K562 (cell line): ENCODE results near the gene CCDC116. TPM values are rescaled to one million over a fixed set of nuclear protein-coding genes. Genes with fewer than 3 reads are reported as not detected.
A peak's percentile ranks its signal among the peaks of the same experiment; 100 is the strongest.

Source experiments
- CCAR2 ChIP-seq: fragments of 200-400 bp; formaldehyde crosslinking; IDR thresholded peaks from 2 replicates; pipeline ENCODE4 v1.6.1; 2017; ENCODE audit warnings: mild to moderate bottlenecking, low read depth, low read length
- CCNT2 ChIP-seq: IDR thresholded peaks from 2 replicates; pipeline ENCODE4 v1.6.1; 2011; ENCODE audit warnings: borderline replicate concordance, low read depth, mild to moderate bottlenecking, moderate library complexity, mixed read lengths, low read length; ENCODE audit not compliant: insufficient read length; ENCODE audit errors: extremely low read depth
- ERF ChIP-seq: fragments of 450-650 bp; formaldehyde crosslinking; IDR thresholded peaks from 2 replicates; pipeline ENCODE4 v1.4.0; 2020; ENCODE audit warnings: mild to moderate bottlenecking, mixed read lengths
- GTF2F1 ChIP-seq: IDR thresholded peaks from 2 replicates; pipeline ENCODE4 v1.6.1; 2011; ENCODE audit warnings: low read depth, low read length, improper control_type of control experiment
- JUND ChIP-seq, 2 experiments: IDR thresholded peaks; 2 replicates in 1 of 2; 3 replicates in 1 of 2; pipeline ENCODE4 v1.6.1; 2011; ENCODE audit warnings: borderline replicate concordance in 2 of 2, low read depth in 2 of 2, low read length in 2 of 2, improper control_type of control experiment in 1 of 2, missing biosample characterization in 1 of 2, missing genetic modification characterization in 1 of 2, missing genetic modification reagents in 1 of 2
- KLF13 ChIP-seq: fragments of 450-650 bp; IDR thresholded peaks from 2 replicates; pipeline ENCODE4 v1.6.1; 2016; ENCODE audit warnings: missing genetic modification characterization, low read depth, mild to moderate bottlenecking, missing compliant biosample characterization, moderate library complexity, borderline replicate concordance
- MIER1 ChIP-seq: fragments of 450-650 bp; IDR thresholded peaks from 2 replicates; pipeline ENCODE4 v1.6.1; 2016; ENCODE audit warnings: antibody characterized with exemption, mild to moderate bottlenecking, low read depth
- MYNN ChIP-seq, 2 experiments: sonication (generic); formaldehyde crosslinking in 1 of 2; IDR thresholded peaks; 2 replicates each; pipeline versions ENCODE4 v1.5.0 to v1.6.1; 2016 to 2020; ENCODE audit warnings: antibody characterized with exemption in 1 of 2, missing genetic modification reagents in 1 of 2
- POLR2AphosphoS5 ChIP-seq: IDR thresholded peaks from 2 replicates; pipeline ENCODE4 v1.6.1; 2011; ENCODE audit warnings: mild to moderate bottlenecking, low read depth, low read length, moderate library complexity; ENCODE audit not compliant: control insufficient read depth, insufficient read depth
- RBFOX2 ChIP-seq: fragments of 200-400 bp; formaldehyde crosslinking; IDR thresholded peaks from 2 replicates; pipeline ENCODE4 v1.6.1; 2017; ENCODE audit warnings: low read depth, mild to moderate bottlenecking, low read length, moderate library complexity
- ZBTB1 ChIP-seq: sonication (generic); formaldehyde crosslinking; IDR thresholded peaks from 2 replicates; pipeline ENCODE4 v1.8.1; 2023; ENCODE audit warnings: missing genetic modification reagents, low read depth, mild to moderate bottlenecking, borderline replicate concordance
- ZBTB17 ChIP-seq: fragments of 450-650 bp; formaldehyde crosslinking; IDR thresholded peaks from 2 replicates; pipeline ENCODE4 v1.4.0; 2020; ENCODE audit warnings: mild to moderate bottlenecking
- ZNF124 ChIP-seq: sonication (generic); formaldehyde crosslinking; IDR thresholded peaks from 2 replicates; pipeline ENCODE4 v1.8.1; 2022; ENCODE audit warnings: missing genetic modification reagents
- ZNF3 ChIP-seq: fragments of 250-450 bp; sonication (Bioruptor Pico); IDR thresholded peaks from 2 replicates; pipeline ENCODE4 v1.5.0; 2021; ENCODE audit warnings: mild to moderate bottlenecking, moderate library complexity
- ZNF311 ChIP-seq: fragments of 250-450 bp; sonication (Bioruptor Pico); IDR thresholded peaks from 2 replicates; pipeline ENCODE4 v1.4.0; 2020; ENCODE audit warnings: mild to moderate bottlenecking, moderate library complexity
- polyA plus RNA-seq, 8 experiments: library from polyadenylated mRNA; depleted of rRNA in 4 of 8; stranded (reverse) in 5 of 8; unstranded in 3 of 8; fragments of >200 nt; fragmentation: Nextera tagmentation in 2 of 8; fragmentation: Illumina TruSeq in 1 of 8; extraction: Ambion mirVana in 2 of 8; extraction: Trizol in 1 of 8; gene quantifications; 2 replicates each; pipeline versions ENCODE4 v1.2.1 to v1.2.3, GENCODE V29; 2011 to 2014; ENCODE audit warnings: inconsistent platforms in 1 of 8, missing spikeins in 1 of 8
- total RNA-seq, 7 experiments: library from RNA; depleted of rRNA in 6 of 7; stranded (reverse); fragments of >200 nt in 6 of 7; fragmentation: Illumina TruSeq in 2 of 7; extraction: Trizol in 2 of 7; gene quantifications; 2 replicates each; pipeline versions ENCODE4 v1.2.1 to v1.2.3, GENCODE V29; 2011 to 2021; ENCODE audit warnings: low replicate concordance in 1 of 7
- TF ChIP-seq, protein P1 (sequence below): fragments of 450-650 bp; IDR thresholded peaks from 2 replicates; pipeline ENCODE4 v1.6.1; 2016; ENCODE audit warnings: antibody characterized with exemption
- TF ChIP-seq, protein P2 (sequence below): fragments of 450-650 bp; formaldehyde crosslinking; IDR thresholded peaks from 2 replicates; pipeline ENCODE4 v1.4.0; 2022; ENCODE audit warnings: missing genetic modification characterization
- TF ChIP-seq, protein P3 (sequence below): sonication (generic); formaldehyde crosslinking; IDR thresholded peaks from 2 replicates; pipeline ENCODE4 v1.5.0; 2020; ENCODE audit warnings: missing genetic modification reagents
- TF ChIP-seq, protein P4 (sequence below): fragments of 450-650 bp; IDR thresholded peaks from 2 replicates; pipeline ENCODE4 v1.6.1; 2014; ENCODE audit warnings: low read depth, mild to moderate bottlenecking, moderate library complexity, borderline replicate concordance

CCDC116 gene
- total and polyA plus RNA-seq, 9 of the 15 experiments (the other 6 are each of a cell fraction or from before 2014, with no cell fraction given) = 1.6 to 11.3 (median 4.7) TPM

DNA sequence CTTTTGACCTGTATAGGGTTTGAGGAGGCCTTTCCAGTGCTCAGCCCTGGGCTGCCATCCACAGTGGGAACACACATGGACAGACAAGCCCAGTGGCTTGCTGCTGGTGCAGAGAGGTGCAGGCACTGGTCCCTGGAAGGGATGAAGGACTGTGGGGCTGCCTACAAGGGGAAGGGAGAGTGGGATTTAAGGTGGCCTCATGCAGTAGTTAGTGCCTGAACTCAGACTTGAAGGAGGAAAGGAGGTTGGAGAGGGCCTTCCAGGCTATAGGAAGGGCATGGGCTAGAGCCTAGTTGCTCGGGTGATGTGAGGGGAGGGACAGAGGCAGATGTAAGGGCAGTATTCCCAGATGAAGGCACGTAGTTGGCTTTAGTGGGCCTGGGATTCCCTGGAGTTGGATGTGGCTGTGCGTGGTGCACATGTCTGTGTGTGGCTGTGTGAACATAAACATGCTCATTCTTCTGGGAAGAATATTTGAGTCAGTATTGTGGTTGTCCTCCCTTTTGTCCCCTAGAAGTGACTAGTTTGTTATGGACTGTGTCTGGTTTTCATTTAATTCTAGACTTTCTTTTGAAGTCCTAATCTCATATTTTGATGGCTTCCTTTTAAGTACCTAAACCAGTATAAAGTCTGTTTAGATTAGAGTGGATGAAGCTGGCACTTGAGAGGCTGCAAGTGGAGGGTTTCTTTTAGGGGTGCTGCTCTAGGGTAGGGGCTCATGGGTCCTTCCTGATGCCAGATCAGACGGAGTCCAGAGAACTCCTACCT, 21.2 kb upstream of the CCDC116 start (continued):
- no peak for TF ChIP-seq JUND (IDR thresholded peaks at IDR 0.05; ENCODE audit: borderline replicate concordance, low read depth, low read length)
- TF ChIP-seq JUND (tag; IDR thresholded peaks at IDR 0.05; ENCODE audit: borderline replicate concordance, low read depth, low read length) = no peak
- TF ChIP-seq, protein P1, sequence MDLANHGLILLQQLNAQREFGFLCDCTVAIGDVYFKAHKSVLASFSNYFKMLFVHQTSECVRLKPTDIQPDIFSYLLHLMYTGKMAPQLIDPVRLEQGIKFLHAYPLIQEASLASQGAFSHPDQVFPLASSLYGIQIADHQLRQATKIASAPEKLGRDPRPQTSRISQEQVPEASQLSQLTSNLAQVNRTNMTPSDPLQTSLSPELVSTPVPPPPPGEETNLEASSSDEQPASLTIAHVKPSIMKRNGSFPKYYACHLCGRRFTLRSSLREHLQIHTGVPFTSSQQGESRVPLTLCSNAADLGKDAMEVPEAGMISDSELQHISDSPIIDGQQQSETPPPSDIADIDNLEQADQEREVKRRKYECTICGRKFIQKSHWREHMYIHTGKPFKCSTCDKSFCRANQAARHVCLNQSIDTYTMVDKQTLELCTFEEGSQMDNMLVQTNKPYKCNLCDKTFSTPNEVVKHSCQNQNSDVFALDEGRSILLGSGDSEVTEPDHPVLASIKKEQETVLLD = no peak
- no peak for TF ChIP-seq POLR2AphosphoS5
- 0 out of 2 replicates have a peak, but pooled peaks have one; percentile 34 for TF ChIP-seq KLF13
- TF ChIP-seq CCNT2 = no peak
- no peak for TF ChIP-seq MIER1
- TF ChIP-seq, protein P2, sequence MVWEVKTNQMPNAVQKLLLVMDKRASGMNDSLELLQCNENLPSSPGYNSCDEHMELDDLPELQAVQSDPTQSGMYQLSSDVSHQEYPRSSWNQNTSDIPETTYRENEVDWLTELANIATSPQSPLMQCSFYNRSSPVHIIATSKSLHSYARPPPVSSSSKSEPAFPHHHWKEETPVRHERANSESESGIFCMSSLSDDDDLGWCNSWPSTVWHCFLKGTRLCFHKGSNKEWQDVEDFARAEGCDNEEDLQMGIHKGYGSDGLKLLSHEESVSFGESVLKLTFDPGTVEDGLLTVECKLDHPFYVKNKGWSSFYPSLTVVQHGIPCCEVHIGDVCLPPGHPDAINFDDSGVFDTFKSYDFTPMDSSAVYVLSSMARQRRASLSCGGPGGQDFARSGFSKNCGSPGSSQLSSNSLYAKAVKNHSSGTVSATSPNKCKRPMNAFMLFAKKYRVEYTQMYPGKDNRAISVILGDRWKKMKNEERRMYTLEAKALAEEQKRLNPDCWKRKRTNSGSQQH (CRISPR knock-in tag) = peak; percentile 95; the same call in 1 of the 2 replicates
- TF ChIP-seq, protein P3, sequence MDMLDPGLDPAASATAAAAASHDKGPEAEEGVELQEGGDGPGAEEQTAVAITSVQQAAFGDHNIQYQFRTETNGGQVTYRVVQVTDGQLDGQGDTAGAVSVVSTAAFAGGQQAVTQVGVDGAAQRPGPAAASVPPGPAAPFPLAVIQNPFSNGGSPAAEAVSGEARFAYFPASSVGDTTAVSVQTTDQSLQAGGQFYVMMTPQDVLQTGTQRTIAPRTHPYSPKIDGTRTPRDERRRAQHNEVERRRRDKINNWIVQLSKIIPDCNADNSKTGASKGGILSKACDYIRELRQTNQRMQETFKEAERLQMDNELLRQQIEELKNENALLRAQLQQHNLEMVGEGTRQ (CRISPR knock-in tag) = no peak
- TF ChIP-seq, protein P4, sequence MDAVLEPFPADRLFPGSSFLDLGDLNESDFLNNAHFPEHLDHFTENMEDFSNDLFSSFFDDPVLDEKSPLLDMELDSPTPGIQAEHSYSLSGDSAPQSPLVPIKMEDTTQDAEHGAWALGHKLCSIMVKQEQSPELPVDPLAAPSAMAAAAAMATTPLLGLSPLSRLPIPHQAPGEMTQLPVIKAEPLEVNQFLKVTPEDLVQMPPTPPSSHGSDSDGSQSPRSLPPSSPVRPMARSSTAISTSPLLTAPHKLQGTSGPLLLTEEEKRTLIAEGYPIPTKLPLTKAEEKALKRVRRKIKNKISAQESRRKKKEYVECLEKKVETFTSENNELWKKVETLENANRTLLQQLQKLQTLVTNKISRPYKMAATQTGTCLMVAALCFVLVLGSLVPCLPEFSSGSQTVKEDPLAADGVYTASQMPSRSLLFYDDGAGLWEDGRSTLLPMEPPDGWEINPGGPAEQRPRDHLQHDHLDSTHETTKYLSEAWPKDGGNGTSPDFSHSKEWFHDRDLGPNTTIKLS = no peak
- 0 out of 2 replicates have a peak, but pooled peaks have one; percentile 18 for TF ChIP-seq GTF2F1
- TF ChIP-seq ZNF3 = no peak
- no peak for TF ChIP-seq MYNN (IDR thresholded peaks at IDR 0.05)
- peak; percentile 70; the same call in 1 of the 2 replicates for TF ChIP-seq MYNN (CRISPR knock-in tag; IDR thresholded peaks at IDR 0.05)
- TF ChIP-seq ZBTB1 = 0 out of 2 replicates have a peak, but pooled peaks have one; percentile 64
- TF ChIP-seq ERF (CRISPR knock-in tag) = no peak
- TF ChIP-seq ZNF311 (CRISPR knock-in tag) = no peak
- no peak; the same call in 1 of the 2 replicates for TF ChIP-seq ZBTB17 (CRISPR knock-in tag)
- TF ChIP-seq ZNF124 (CRISPR knock-in tag) = 0 out of 2 replicates have a peak, but pooled peaks have one; percentile 68
- peak; percentile 67; the same call in 1 of the 2 replicates for TF ChIP-seq CCAR2
- no peak for TF ChIP-seq RBFOX2
